ENCODE results near the gene ERG28. TPM values are rescaled to one million over a fixed set of nuclear protein-coding genes. Genes with fewer than 3 reads are reported as not detected.
A peak's percentile ranks its signal among the peaks of the same experiment; 100 is the strongest.

The ERG28 gene
- total RNA-seq, 1 donor from 2014 or later = 35.0 TPM

DNA sequence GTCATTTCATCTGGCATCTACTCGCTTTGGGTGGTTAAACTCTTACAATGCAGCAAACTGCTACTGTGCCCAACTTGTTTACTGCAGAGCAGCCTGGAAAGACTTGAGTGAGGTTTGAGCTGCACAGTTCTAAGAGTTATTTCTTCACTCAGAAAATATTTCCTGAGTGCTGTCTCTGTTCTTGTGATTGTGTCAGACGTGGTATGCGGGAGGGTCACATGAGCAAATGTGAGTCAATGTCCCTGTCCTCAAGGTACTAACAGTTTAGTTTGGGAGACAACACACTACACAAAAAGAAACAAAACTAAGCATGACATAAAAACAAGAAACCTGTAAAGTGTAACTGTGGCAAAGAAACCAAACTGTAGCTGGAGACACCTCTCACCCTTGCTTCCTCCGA lies 49.8 kb downstream of the ERG28 start:
- Mint-ChIP-seq H3K27me3 (ENCODE audit: unreplicated experiment) (peaks cover 6% of the 10 kb centered on the region), H3K9me3 (ENCODE audit: unreplicated experiment) (no peaks in the 10 kb centered on the region), H3K27ac (ENCODE audit: unreplicated experiment) (no peak overlapping the region), H3K4me3 (ENCODE audit: unreplicated experiment) (no peak overlapping the region), H3K36me3 (ENCODE audit: low read depth, unreplicated experiment) (peaks cover 54% of the 10 kb centered on the region), H3K4me1 (ENCODE audit: unreplicated experiment) (peaks cover 42% of the 10 kb centered on the region)
- DNase-seq (ENCODE audit: low spot score) = no peak
- TF ChIP-seq CTCF (IDR thresholded peaks at IDR 0.05; ENCODE audit: unreplicated experiment) = no peak

- Mint-ChIP-seq H3K4me3 (ENCODE audit: unreplicated experiment) (peak overlapping the region; percentile 37), H3K27me3 (ENCODE audit: unreplicated experiment) (peaks cover 6% of the 10 kb centered on the region)
Measured at GRCh38 chr14:75609606-75610475, 50.8 kb downstream of the ERG28 start.

DNA sequence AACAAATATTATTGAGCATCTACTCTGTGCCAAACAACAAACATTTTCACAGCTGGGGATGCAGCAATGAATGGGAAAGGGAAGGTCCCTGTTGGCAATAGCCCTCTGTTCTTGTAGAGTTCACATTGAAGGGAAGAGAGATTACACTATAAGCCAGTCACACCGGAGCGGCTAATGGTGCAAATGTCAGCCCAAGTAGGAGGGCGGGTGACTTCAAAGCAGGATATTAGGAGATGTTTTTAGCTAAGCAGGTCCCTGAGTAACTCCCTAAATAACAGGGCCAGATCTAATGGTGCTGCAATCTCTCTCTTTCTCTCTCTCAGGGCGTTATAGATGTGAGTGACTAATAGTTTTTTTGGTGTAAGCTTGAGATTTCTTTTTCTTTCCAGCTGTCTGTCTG lies 51.6 kb downstream of the ERG28 start:
- Mint-ChIP-seq H3K36me3 (ENCODE audit: low read depth, unreplicated experiment) (peaks cover 40% of the 10 kb centered on the region), H3K9me3 (ENCODE audit: unreplicated experiment) (no peaks in the 10 kb centered on the region), H3K4me1 (ENCODE audit: unreplicated experiment) (peaks cover 53% of the 10 kb centered on the region), H3K27me3 (ENCODE audit: unreplicated experiment) (peaks cover 6% of the 10 kb centered on the region), H3K4me3 (ENCODE audit: unreplicated experiment) (no peak overlapping the region), H3K27ac (ENCODE audit: unreplicated experiment) (no peak overlapping the region)
- no peak for DNase-seq (ENCODE audit: low spot score)
- TF ChIP-seq CTCF (IDR thresholded peaks at IDR 0.05; ENCODE audit: unreplicated experiment) = no peak

More at GRCh38 chr14:75609606-75610475, 50.8 kb downstream of the ERG28 start:
- no peak for TF ChIP-seq CTCF (IDR thresholded peaks at IDR 0.05; ENCODE audit: unreplicated experiment)
- H3K4me1 Mint-ChIP-seq (ENCODE audit: unreplicated experiment) = peaks cover 51% of the 10 kb centered on the region
- DNase-seq (ENCODE audit: low spot score) = no peak
- no peaks in the 10 kb centered on the region for H3K9me3 Mint-ChIP-seq (ENCODE audit: unreplicated experiment)
- no peak overlapping the region for H3K27ac Mint-ChIP-seq (ENCODE audit: unreplicated experiment)
- peaks cover 47% of the 10 kb centered on the region for H3K36me3 Mint-ChIP-seq (ENCODE audit: low read depth, unreplicated experiment)

GRCh38 chr14:75607842-75608640 lies 52.6 kb downstream of the ERG28 start:
- Mint-ChIP-seq H3K4me1 (ENCODE audit: unreplicated experiment) (peaks cover 64% of the 10 kb centered on the region), H3K36me3 (ENCODE audit: low read depth, unreplicated experiment) (peaks cover 32% of the 10 kb centered on the region), H3K27ac (ENCODE audit: unreplicated experiment) (no peak overlapping the region), H3K9me3 (ENCODE audit: unreplicated experiment) (no peaks in the 10 kb centered on the region), H3K4me3 (ENCODE audit: unreplicated experiment) (no peak overlapping the region), H3K27me3 (ENCODE audit: unreplicated experiment) (peaks cover 4% of the 10 kb centered on the region)
- no peak for DNase-seq (ENCODE audit: low spot score)
- no peak for TF ChIP-seq CTCF (IDR thresholded peaks at IDR 0.05; ENCODE audit: unreplicated experiment)

All from endothelial cell (in vitro differentiated cells).